ENCODE measurements around the gene SPIRE1. TPM values are rescaled to one million over a fixed set of nuclear protein-coding genes. Genes with fewer than 3 reads are reported as not detected.
"Not testable (repeated sequence)": the region's sequence is repeated elsewhere in the genome, so short reads cannot be mapped to it uniquely, and the experiment has no call there.

SPIRE1 gene
- total RNA-seq, 2 donors from 2014 or later: 1.1 to 3.5 TPM

DNA sequence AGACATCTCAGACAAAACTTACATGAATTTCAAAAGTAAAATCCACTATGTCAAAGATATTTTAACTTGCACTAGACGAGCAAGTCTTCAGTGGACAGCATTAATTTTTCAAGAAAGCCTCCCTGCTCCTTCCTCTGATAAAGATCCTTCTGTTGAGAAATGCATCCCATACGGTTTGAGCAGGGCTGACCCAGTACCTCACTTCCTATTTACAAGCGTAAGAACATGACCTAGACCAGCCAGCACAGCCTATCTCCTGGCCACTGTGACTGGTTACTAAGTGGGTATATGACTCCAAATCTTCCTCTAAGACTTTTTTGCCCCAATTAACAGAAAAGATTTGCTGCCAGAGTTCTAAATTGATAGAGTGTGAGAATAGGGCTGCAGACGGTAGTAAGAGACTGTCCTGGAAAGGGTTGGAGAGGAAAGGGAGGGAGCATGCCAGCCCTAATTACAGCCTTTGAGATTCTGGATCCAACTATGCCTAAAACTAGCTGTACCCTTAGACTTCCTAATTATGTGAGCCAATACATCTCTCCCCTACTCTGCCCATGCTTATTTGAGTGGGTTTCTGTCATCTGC is 141.8 kb downstream of the SPIRE1 start:
- no peak for ATAC-seq
- Mint-ChIP-seq H3K36me3 (ENCODE audit: low read depth) (no peaks in the 10 kb centered on the region), H3K27me3 (peaks cover 4% of the 10 kb centered on the region), H3K4me1 (no peaks in the 10 kb centered on the region), H3K27ac (no peak overlapping the region), H3K4me3 (no peak overlapping the region)
- no peaks in the 10 kb centered on the region for H3K9me3 ChIP-seq (ENCODE audit: control insufficient read depth, low read length, poor library complexity, severe bottlenecking)
- DNase-seq: no peak

DNA sequence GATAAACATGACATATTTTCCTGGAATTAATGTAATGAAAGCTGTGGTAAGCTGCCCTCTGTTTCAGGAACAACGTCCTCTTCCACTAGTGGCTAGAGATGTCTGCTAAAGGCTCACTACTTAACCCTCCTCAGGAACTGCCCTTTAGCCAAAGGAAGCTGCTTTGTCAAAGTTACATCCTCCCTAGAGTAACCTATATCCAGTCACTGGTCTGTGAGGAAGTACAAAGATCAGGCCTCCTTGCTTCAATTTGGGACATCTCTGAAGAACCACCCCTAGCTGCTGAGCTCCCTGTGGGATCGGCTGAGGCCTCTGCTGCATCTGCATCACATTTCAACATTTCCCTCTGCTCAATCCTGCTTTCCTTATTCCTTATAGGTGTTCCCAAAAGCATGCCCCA is 142.4 kb downstream of the SPIRE1 start:
- H3K27ac Mint-ChIP-seq: no peak overlapping the region
- no peak overlapping the region for H3K4me3 Mint-ChIP-seq
- H3K9me3 ChIP-seq (ENCODE audit: control insufficient read depth, low read length, poor library complexity, severe bottlenecking): no peaks in the 10 kb centered on the region
- DNase-seq: no peak
- no peaks in the 10 kb centered on the region for H3K36me3 Mint-ChIP-seq (ENCODE audit: low read depth)
- no peak for ATAC-seq
- H3K4me1 Mint-ChIP-seq: no peaks in the 10 kb centered on the region
- peaks cover 4% of the 10 kb centered on the region for H3K27me3 Mint-ChIP-seq

DNA sequence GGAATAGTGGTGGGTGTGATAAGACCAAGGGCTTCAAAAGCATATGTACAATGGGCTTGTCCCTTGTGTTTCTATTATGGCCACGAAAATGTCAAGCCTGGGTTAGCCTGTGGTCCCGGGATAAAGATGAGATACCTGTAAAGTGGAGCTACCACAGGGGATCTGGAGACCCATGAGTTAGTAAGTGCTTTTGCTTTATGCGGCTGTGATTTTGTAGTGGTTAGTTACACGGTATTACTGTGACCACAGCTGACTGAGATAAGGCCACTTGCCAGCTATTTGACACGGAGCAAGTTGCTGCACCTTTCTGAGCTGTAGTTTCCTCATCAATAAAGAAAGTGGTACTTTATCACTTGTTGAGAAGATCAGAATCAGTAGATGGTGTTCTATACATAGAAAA is 150.9 kb downstream of the SPIRE1 start:
- Mint-ChIP-seq H3K4me3 (no peak overlapping the region), H3K36me3 (ENCODE audit: low read depth) (peaks cover 2% of the 10 kb centered on the region), H3K27ac (no peak overlapping the region), H3K4me1 (peaks cover 3% of the 10 kb centered on the region), H3K27me3 (no peaks in the 10 kb centered on the region)
- ATAC-seq (no peak), DNase-seq (no peak)
- no peaks in the 10 kb centered on the region for H3K9me3 ChIP-seq (ENCODE audit: control insufficient read depth, low read length, poor library complexity, severe bottlenecking)

DNA sequence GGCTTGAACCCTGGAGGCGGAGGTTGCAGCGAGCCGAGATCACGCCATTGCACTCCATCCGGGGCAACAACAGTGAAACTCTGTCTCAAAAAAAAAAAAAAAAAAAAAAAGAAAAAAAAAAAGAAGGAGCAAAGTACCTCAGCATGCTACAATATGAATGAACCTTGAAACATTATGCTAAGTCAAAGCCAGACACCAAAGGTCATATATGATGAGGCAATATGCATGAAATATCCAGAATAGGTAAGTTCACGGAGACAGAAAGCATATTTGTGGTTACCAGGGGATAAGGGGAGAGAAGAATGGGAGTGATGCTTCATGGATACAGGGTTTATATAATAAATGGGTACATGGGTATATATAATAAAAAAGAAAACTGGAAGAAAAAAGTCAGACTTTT is 156.9 kb downstream of the SPIRE1 start:
- no peaks in the 10 kb centered on the region for H3K9me3 ChIP-seq (ENCODE audit: control insufficient read depth, low read length, poor library complexity, severe bottlenecking)
- Mint-ChIP-seq H3K4me3 (no peak overlapping the region), H3K27me3 (no peaks in the 10 kb centered on the region), H3K36me3 (ENCODE audit: low read depth) (peaks cover 2% of the 10 kb centered on the region), H3K27ac (no peak overlapping the region), H3K4me1 (peaks cover 3% of the 10 kb centered on the region)
- no peak for DNase-seq
- no peak for ATAC-seq

DNA sequence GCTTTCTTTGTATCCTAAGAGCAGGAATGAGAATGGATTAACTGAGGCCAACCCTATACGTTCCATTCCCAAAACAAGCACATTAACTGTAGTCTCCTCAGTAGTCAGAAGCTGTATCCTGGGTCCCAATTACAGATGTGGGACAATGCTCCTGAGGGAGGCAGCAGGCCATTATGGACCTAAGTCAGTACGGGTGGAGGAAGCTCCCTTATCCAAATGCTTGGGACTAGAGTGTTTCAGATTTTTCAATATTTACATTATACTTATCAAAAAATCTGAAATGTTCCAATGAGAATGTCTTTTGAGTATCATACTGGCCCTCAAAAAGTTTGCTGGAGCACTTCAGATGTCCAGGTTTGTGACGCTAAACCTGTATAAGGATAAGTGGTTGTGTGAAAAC is 160.1 kb downstream of the SPIRE1 start:
- no peaks in the 10 kb centered on the region for H3K9me3 ChIP-seq (ENCODE audit: control insufficient read depth, low read length, poor library complexity, severe bottlenecking)
- H3K27ac Mint-ChIP-seq: no peak overlapping the region
- H3K4me1 Mint-ChIP-seq: no peaks in the 10 kb centered on the region
- no peak overlapping the region for H3K4me3 Mint-ChIP-seq
- ATAC-seq (no peak), DNase-seq (no peak)
- H3K27me3 Mint-ChIP-seq: no peaks in the 10 kb centered on the region
- no peaks in the 10 kb centered on the region for H3K36me3 Mint-ChIP-seq (ENCODE audit: low read depth)

DNA sequence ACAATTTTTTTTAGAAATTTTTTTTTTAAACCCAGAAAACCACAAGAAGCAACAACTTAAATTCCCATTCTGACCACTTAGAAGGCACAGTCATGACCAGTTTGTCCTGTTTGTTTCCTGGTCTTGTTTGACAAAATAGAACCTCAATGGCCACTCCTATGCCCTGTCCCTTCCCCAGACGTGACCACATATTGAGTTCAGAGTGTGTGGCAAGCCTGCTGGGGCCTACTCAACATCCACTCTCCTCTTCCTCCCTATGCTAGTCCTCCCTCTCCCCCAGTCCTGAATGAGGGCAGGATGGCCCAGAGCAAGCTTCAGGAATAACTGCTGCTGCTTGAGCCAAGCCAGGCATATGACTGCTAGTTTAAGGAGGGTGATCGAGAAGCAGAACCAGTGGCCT is 160.6 kb downstream of the SPIRE1 start:
- DNase-seq: no peak
- no peaks in the 10 kb centered on the region for H3K9me3 ChIP-seq (ENCODE audit: control insufficient read depth, low read length, poor library complexity, severe bottlenecking)
- Mint-ChIP-seq H3K4me3 (no peak overlapping the region), H3K27ac (no peak overlapping the region), H3K36me3 (ENCODE audit: low read depth) (no peaks in the 10 kb centered on the region), H3K4me1 (no peaks in the 10 kb centered on the region), H3K27me3 (no peaks in the 10 kb centered on the region)
- ATAC-seq: no peak

DNA sequence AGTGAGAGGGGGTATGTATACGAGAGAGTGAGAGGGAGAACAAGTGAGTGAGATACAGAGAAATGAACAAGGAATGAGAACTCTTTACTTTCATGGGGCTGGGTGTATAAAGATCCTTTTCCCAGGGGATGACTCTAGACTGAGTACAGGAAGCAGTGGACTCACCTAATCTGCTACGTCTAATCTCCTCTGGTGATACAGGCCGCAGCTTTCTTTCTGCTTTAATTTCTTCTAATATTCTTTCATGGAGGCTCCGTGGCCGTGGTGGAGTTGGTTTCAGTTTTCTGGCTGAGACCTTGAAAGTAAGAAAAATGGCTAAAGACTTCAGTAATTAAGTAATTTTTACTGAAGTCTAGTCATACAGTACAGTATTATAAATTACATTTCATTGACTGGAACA is 165.0 kb downstream of the SPIRE1 start:
- no peak for DNase-seq
- no peak overlapping the region for H3K4me3 Mint-ChIP-seq

DNA sequence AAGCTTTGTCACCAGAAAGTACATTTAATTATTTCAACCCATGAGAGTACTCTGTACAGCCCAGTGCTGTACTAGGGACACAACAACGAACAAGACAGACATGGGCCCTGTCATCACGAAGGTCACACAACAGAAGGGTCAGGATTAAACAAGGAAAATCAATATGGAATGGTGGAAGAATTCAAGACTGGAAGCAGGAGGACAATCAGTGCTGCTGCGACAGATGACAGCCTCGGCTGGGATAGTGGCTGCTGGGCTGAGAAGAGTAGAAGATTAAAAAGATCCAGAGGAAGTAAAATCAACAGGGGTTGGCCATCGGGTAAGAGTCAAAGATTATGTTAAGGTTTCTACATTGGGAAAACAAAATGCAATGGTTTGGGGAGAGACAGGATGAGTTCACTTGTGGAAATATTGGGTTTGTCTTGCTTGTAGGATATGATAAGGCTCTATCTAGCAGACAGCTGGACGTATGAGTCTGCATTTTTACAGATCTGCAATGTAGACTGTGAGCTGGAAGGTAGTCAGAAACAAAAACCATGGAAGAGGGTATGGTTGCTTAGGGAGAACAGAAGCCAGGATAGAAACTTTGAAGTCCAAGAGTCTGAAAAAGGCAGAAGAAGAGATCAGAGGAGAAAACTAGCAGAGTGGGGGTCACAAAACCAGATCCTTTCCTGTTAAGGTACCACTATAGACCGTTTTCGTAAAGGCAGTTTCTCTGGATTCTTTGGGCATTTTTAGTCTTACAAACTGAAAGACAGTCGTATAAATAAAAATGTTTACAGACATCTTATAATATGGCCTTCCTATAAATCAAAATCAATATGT is 166.1 kb downstream of the SPIRE1 start:
- H3K27ac Mint-ChIP-seq: no peak overlapping the region
- ATAC-seq: no peak
- H3K9me3 ChIP-seq (ENCODE audit: control insufficient read depth, low read length, poor library complexity, severe bottlenecking): no peaks in the 10 kb centered on the region
- H3K27me3 Mint-ChIP-seq: peaks cover 5% of the 10 kb centered on the region
- peaks cover 2% of the 10 kb centered on the region for H3K4me1 Mint-ChIP-seq
- H3K36me3 Mint-ChIP-seq (ENCODE audit: low read depth): peaks cover 3% of the 10 kb centered on the region
- H3K4me3 Mint-ChIP-seq: no peak overlapping the region
- no peak for DNase-seq

More for the DNA sequence above, 165.0 kb downstream of the SPIRE1 start:
- no peaks in the 10 kb centered on the region for H3K9me3 ChIP-seq (ENCODE audit: control insufficient read depth, low read length, poor library complexity, severe bottlenecking)
- Mint-ChIP-seq H3K4me1 (peaks cover 1% of the 10 kb centered on the region), H3K27ac (no peak overlapping the region), H3K36me3 (ENCODE audit: low read depth) (peaks cover 3% of the 10 kb centered on the region), H3K27me3 (peaks cover 5% of the 10 kb centered on the region)
- ATAC-seq: no peak

DNA sequence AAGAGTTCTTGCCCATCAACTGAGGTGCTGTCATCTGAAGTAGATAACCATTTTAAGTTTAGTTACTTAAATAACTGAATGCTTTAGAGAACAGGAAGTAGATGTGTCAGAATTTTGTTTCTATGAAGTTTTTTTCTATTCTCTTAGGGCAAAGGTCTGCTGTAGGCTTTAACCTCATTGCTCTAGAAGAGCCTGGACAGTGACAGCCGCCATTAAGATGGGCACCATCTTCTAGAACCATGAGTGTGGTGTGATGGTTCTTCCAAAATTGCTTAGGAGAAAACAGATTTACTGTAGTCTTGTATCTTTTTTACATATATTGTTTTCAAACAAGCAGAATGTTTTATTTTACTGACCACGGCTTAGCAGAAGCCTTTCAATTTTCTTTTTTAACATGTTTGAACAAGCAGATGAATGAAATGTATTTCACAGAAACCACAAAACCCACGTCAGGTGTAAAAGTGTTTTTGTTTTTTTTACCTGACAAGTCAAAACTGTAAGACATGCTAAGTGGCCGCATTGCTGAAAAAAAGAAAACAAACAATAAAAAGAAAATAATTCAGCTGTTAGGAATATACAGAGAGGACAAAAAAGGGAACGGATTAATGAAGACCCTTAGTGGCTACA is 172.3 kb downstream of the SPIRE1 start:
- H3K36me3 Mint-ChIP-seq (ENCODE audit: low read depth): peaks cover 3% of the 10 kb centered on the region
- ATAC-seq (no peak), DNase-seq (no peak)
- no peaks in the 10 kb centered on the region for H3K9me3 ChIP-seq (ENCODE audit: control insufficient read depth, low read length, poor library complexity, severe bottlenecking)
- H3K27me3 Mint-ChIP-seq: peaks cover 5% of the 10 kb centered on the region
- H3K27ac Mint-ChIP-seq: no peak overlapping the region
- H3K4me1 Mint-ChIP-seq: peaks cover 4% of the 10 kb centered on the region
- no peak overlapping the region for H3K4me3 Mint-ChIP-seq

DNA sequence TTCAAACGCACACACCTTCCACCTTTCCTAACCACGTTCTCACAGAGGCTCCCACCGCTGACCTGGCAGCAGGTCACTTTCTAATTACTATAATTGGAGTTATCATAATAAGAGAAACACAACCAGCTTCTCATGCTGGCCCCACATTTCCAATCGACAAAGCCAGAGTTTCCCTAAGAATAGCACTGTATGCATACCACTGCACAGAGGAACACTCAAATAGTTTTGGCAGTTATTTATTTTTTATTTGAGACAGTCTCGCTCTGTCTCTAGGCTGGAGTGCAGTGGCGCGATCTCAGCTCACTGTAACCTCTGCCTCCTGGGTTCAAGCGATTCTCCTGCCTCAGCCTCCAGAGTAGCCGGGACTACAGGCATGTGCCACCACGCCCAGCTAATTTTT is 176.0 kb downstream of the SPIRE1 start:
- DNase-seq; H3K27me3 Mint-ChIP-seq; ATAC-seq; H3K4me1 Mint-ChIP-seq; H3K36me3 Mint-ChIP-seq (ENCODE audit: low read depth); H3K4me3 Mint-ChIP-seq; H3K9me3 ChIP-seq (ENCODE audit: control insufficient read depth, low read length, poor library complexity, severe bottlenecking); H3K27ac Mint-ChIP-seq: not testable (repeated sequence)

DNA sequence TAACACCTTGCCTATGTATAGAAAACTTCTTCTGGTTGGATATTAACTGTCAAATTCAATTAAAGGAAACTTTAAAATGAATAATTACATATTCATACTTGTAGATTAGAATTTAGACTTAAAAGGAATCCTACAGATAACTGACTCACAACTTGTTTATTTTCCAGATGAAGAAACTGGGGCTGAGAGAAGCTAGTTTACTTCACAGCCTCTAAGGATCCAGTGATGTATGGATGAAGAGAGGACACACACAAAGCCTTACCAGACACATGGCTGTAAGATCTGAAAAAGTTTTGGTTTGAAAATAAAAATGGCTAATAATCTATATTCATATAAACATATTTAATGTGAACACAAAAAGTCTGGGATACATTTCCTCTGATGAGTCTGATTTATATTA is 177.9 kb downstream of the SPIRE1 start:
- Mint-ChIP-seq H3K4me3 (no peak overlapping the region), H3K27me3 (no peaks in the 10 kb centered on the region), H3K4me1 (peaks cover 2% of the 10 kb centered on the region), H3K36me3 (ENCODE audit: low read depth) (peaks cover 3% of the 10 kb centered on the region), H3K27ac (no peak overlapping the region)
- ATAC-seq (no peak), DNase-seq (no peak)
- no peaks in the 10 kb centered on the region for H3K9me3 ChIP-seq (ENCODE audit: control insufficient read depth, low read length, poor library complexity, severe bottlenecking)

DNA sequence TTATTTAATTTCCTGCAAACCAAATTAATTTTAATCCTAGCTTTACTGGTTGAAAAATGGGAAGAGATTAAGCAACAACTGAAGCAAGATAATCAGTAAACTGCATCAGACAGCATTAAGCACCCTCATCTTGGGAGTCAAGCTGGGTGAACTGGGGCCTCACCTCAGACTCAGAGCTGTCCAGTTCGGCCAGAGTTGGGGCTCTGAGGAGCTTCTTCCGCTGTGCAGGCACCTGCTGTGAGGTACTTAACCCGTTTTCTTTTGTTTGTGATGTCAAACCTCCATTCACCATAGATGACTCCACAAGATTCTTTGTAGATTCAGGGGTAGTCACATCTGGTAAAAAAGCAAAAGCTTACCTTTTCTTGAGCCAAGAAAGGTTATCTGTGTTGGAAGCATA is 178.4 kb downstream of the SPIRE1 start:
- Mint-ChIP-seq H3K36me3 (ENCODE audit: low read depth) (peaks cover 3% of the 10 kb centered on the region), H3K4me3 (no peak overlapping the region), H3K4me1 (peaks cover 2% of the 10 kb centered on the region), H3K27me3 (no peaks in the 10 kb centered on the region), H3K27ac (no peak overlapping the region)
- H3K9me3 ChIP-seq (ENCODE audit: control insufficient read depth, low read length, poor library complexity, severe bottlenecking): no peaks in the 10 kb centered on the region
- ATAC-seq (no peak), DNase-seq (no peak)

DNA sequence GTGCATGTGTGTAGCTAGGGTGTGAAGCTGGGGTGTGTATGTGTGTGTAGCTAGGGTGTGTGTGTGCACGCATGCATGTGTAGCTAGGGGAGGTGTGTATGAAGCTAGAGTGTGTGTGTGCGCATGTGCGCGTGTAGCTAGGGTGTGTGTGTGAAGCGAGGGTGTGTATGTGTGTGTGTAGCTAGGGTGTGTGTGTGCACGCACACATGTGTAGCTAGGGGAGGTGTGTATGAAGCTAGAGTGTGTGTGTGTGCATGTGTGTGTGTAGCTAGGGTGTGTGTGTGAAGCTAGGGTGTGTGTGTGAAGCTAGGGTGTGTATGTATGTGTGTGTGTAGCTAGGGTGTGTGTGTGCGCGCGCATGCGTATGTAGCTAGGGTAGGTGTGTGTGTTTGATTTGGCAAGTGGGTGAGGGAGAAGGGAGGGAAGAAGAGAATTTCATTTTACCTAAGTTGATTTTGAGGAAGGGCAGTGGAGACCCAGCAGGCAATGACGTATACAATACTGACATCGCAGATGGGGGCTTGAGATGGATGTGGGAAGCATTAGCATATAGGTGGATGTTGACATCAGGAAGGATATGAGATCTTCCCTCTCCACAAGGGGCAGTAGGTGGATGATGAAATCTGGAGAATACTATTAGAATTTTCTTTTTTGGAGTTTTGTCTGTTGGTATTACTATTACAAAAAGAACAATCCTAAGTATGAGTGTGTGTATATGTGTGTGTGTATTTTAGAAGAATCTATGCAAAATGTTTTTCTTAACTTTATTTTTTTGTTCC is 179.4 kb downstream of the SPIRE1 start:
- H3K9me3 ChIP-seq (ENCODE audit: control insufficient read depth, low read length, poor library complexity, severe bottlenecking): no peaks in the 10 kb centered on the region
- Mint-ChIP-seq H3K27ac (no peak overlapping the region), H3K36me3 (ENCODE audit: low read depth) (peaks cover 3% of the 10 kb centered on the region), H3K4me3 (no peak overlapping the region), H3K27me3 (no peaks in the 10 kb centered on the region), H3K4me1 (peaks cover 2% of the 10 kb centered on the region)
- no peak for ATAC-seq
- no peak for DNase-seq
